ENCODE data around the gene ROR1. TPM values are rescaled to one million over a fixed set of nuclear protein-coding genes. Genes with fewer than 3 reads are reported as not detected.

ROR1 gene
- polyA plus RNA-seq, 1 of the 3 experiments (the other 2 are of a cell fraction), result 4.0 TPM

- TF ChIP-seq CTCF (IDR thresholded peaks at IDR 0.05), result no peak
- no peak for TF ChIP-seq SMC3 (IDR thresholded peaks at IDR 0.05; ENCODE audit: low read depth, low read length)
- no peak for TF ChIP-seq MAX (IDR thresholded peaks at IDR 0.05; ENCODE audit: low read depth)
Observed at GRCh38 chr1:63982201-63982600, 208.4 kb downstream of the ROR1 start (continued).

GRCh38 chr1:63983391-63984256, 209.8 kb downstream of the ROR1 start:
- TF ChIP-seq CHD2 (IDR thresholded peaks at IDR 0.05; ENCODE audit: low read length, partially characterized antibody) (no peak), PBX3 (IDR thresholded peaks at IDR 0.05) (peak; percentile 20; the same call in 1 of the 2 replicates), TAF1 (IDR thresholded peaks at IDR 0.05; ENCODE audit: borderline replicate concordance, low read depth, low read length) (no peak), RCOR1 (IDR thresholded peaks at IDR 0.05; ENCODE audit: low read length) (no peak), RXRA (IDR thresholded peaks at IDR 0.05; ENCODE audit: borderline replicate concordance, low read depth) (no peak), MAX (IDR thresholded peaks at IDR 0.05; ENCODE audit: low read depth) (no peak), GATA2 (CRISPR knock-in tag; IDR thresholded peaks at IDR 0.05) (0 out of 2 replicates have a peak, but pooled peaks have one; percentile 15), ELF1 (IDR thresholded peaks at IDR 0.05) (no peak), SMC3 (IDR thresholded peaks at IDR 0.05; ENCODE audit: low read depth, low read length) (no peak), FOXJ3 (CRISPR knock-in tag; IDR thresholded peaks at IDR 0.05) (no peak), TCF12 (IDR thresholded peaks at IDR 0.05) (peak; percentile 47), MEF2A (IDR thresholded peaks at IDR 0.05; ENCODE audit: borderline replicate concordance, low read depth) (no peak), JUND (IDR thresholded peaks at IDR 0.05) (no peak), EP300 (IDR thresholded peaks at IDR 0.05; ENCODE audit: borderline replicate concordance in 1 of 2, low read depth in 1 of 2, low read length in 1 of 2) (no peak), NRF1 (IDR thresholded peaks at IDR 0.05; ENCODE audit: low read depth, low read length) (no peak)
- Histone ChIP-seq H3K27ac (ENCODE audit: low read depth in 2 of 2, low read length in 1 of 2) (no peak overlapping the region; a peak in 1 of 4 replicates), H3K9me2 (no peaks in the 10 kb centered on the region), H3K27me3 (ENCODE audit: insufficient read depth) (no peaks in the 10 kb centered on the region), H3F3A (replicated peaks; ENCODE audit: insufficient read depth) (no peaks in the 10 kb centered on the region), H3K36me3 (replicated peaks in 1 of 2; ENCODE audit: control insufficient read depth in 1 of 2, insufficient read depth in 2 of 2, low read length in 1 of 2) (no peaks in the 10 kb centered on the region), H3K9me3 (no peaks in the 10 kb centered on the region; the same call in 1 of the 2 replicates), H3K4me2 (0 out of 2 replicates have a peak overlapping the region, but pooled peaks have one; percentile 27), H4K20me1 (ENCODE audit: insufficient read depth) (no peaks in the 10 kb centered on the region), H3K4me3 (ENCODE audit: low read depth in 2 of 2, low read length in 1 of 2) (no peak overlapping the region), H3K4me1 (ENCODE audit: control insufficient read depth in 1 of 2, insufficient read depth in 2 of 2, low read depth in 1 of 2, low read length in 1 of 2) (peaks cover 7 to 11% of the 10 kb centered on the region in 2 experiments; a peak in 3 of 4 replicates), H3K79me2 (ENCODE audit: insufficient read depth) (no peaks in the 10 kb centered on the region), H3K9ac (no peak overlapping the region), H2AFZ (ENCODE audit: low read depth) (no peak overlapping the region)
- ChIA-PET CTCF (interaction anchor here (0.7 to 2.3 kb wide), 3 partner anchors 9 to 49 kb away, joined by 3 to 5 read pairs (median 4); no protein-coding TSS in a partner anchor), POLR2A (no interaction called here)
- 61% methylated on average over 7 of the region's 7 CpGs for WGBS (ENCODE audit: low lambda C conversion rate)
- DNase-seq, result no peak
